HepG2 (cell line): Measurements from ENCODE around the gene MARS2. TPM values are rescaled to one million over a fixed set of nuclear protein-coding genes. Genes with fewer than 3 reads are reported as not detected.

Experiments
- ATAC-seq: fragments of 200-7000 bp; cut with Tn5 transposase; 3 replicates; pipeline ENCODE4 v1.9.1; 2020; ENCODE audit warnings: mild to moderate bottlenecking, moderate library complexity
- BruUV-seq: library from RNA; stranded (reverse); fragments of 400-500 nt; replicated peaks from 2 replicates; lab custom pipeline; 2021; lab: Mats Ljungman, UMichigan
- CTCF ChIA-PET: fragments of 300-600 bp; formaldehyde crosslinking; extraction: SDS; loops from one replicate; lab custom pipeline; 2021; ENCODE audit warnings: low total read pairs, inconsistent platforms, low intra/inter-chr PET ratio; lab: Yijun Ruan, JAX
- POLR2A ChIA-PET: fragments of 350-600 bp; sonication (Branson Sonifier 250); formaldehyde crosslinking; loops from one replicate; lab custom pipeline; 2020; ENCODE audit warnings: antibody characterized with exemption, inconsistent platforms; lab: Yijun Ruan, JAX
- DNase-seq: peaks from one replicate; pipeline ENCODE4 v3.0.0-alpha.2; 2015; ENCODE audit warnings: low spot score
- FAIRE-seq: peaks from 3 replicates; lab custom pipeline; 2011; peaks lifted over from hg19 to GRCh38; lab: Jason Lieb, UNC
- H2AFZ ChIP-seq: one replicate; pipeline ENCODE4 v1.6.1; 2011; ENCODE audit warnings: low read length, inconsistent platforms
- H3K27ac ChIP-seq: fragments of 300-600 bp; 3 replicates; pipeline ENCODE4 v1.8.0; 2011; ENCODE audit warnings: mixed run types, mild to moderate bottlenecking, mixed read lengths, low read length, inconsistent platforms; ENCODE audit not compliant: insufficient read depth; ENCODE audit errors: extremely low read length
- H3K27me3 ChIP-seq, 2 experiments: fragments of 200-600 bp in 1 of 2; 2 replicates in 1 of 2; 3 replicates in 1 of 2; pipeline versions ENCODE4 v1.6.0 to v1.8.0; 2011; ENCODE audit warnings: low read length in 2 of 2, mild to moderate bottlenecking in 2 of 2, moderate library complexity in 2 of 2, inconsistent platforms in 1 of 2; ENCODE audit not compliant: insufficient read depth in 2 of 2, control insufficient read depth in 1 of 2
- H3K36me3 ChIP-seq, 2 experiments: fragments of 200-600 bp in 1 of 2; replicated peaks in 1 of 2; 2 replicates in 1 of 2; 3 replicates in 1 of 2; pipeline versions ENCODE4 v1.5.1 to v1.8.0; 2011; ENCODE audit warnings: low read length in 2 of 2, inconsistent platforms in 1 of 2; ENCODE audit not compliant: insufficient read depth in 2 of 2, control insufficient read depth in 1 of 2
- H3K4me1 ChIP-seq: 2 replicates; pipeline ENCODE4 v1.5.1; 2012; ENCODE audit warnings: low read length, inconsistent platforms; ENCODE audit not compliant: insufficient read depth
- H3K4me2 ChIP-seq: 2 replicates; pipeline ENCODE4 v1.6.0; 2011; ENCODE audit warnings: low read depth, low read length, inconsistent platforms
- H3K4me3 ChIP-seq, 3 experiments: fragments of 200-600 bp in 1 of 3; sonication (generic), shearing (Covaris generic) in 1 of 3; replicated peaks in 1 of 3; 2 replicates each; pipeline ENCODE4 v1.5.1; 2011 to 2016; ENCODE audit warnings: low read length in 3 of 3, inconsistent platforms in 2 of 3, low read depth in 2 of 3, mild to moderate bottlenecking in 2 of 3, control low read depth in 1 of 3, mixed read lengths in 1 of 3; ENCODE audit not compliant: insufficient read depth in 1 of 3
- H3K79me2 ChIP-seq: one replicate; pipeline ENCODE4 v1.6.1; 2011; ENCODE audit warnings: low read length, inconsistent platforms; ENCODE audit not compliant: insufficient read depth
- H3K9ac ChIP-seq: 2 replicates; pipeline ENCODE4 v1.6.0; 2011; ENCODE audit warnings: mild to moderate bottlenecking, low read depth, low read length, inconsistent platforms; ENCODE audit not compliant: insufficient read depth
- H3K9me3 ChIP-seq: 2 replicates; pipeline ENCODE4 v1.5.1; 2012; ENCODE audit warnings: mild to moderate bottlenecking, low read length
- H4K20me1 ChIP-seq: 2 replicates; pipeline ENCODE4 v1.6.0; 2011; ENCODE audit warnings: inconsistent platforms, mild to moderate bottlenecking, low read length, moderate library complexity; ENCODE audit not compliant: insufficient read depth
- ATF7 ChIP-seq, 2 experiments: fragments of 450-650 bp in 1 of 2; sonication (generic) in 1 of 2; formaldehyde crosslinking in 1 of 2; IDR thresholded peaks; 2 replicates each; pipeline versions ENCODE4 v1.4.0 to v1.6.1; 2016 to 2020; ENCODE audit warnings: antibody characterized with exemption in 1 of 2, mild to moderate bottlenecking in 1 of 2, missing genetic modification reagents in 1 of 2
- CEBPZ ChIP-seq: IDR thresholded peaks from 2 replicates; pipeline ENCODE4 v1.6.1; 2012; ENCODE audit warnings: low read length, improper control_type of control experiment
- CREB1 ChIP-seq, 2 experiments: fragments of 450-650 bp in 1 of 2; IDR thresholded peaks; 2 replicates each; pipeline ENCODE4 v1.6.1; 2016 to 2017; ENCODE audit warnings: control low read depth in 1 of 2, mild to moderate bottlenecking in 1 of 2, missing compliant biosample characterization in 1 of 2, missing genetic modification characterization in 1 of 2
- KDM5B ChIP-seq: sonication (generic); formaldehyde crosslinking; IDR thresholded peaks from 2 replicates; pipeline ENCODE4 v1.4.0; 2020; ENCODE audit warnings: missing genetic modification reagents, mild to moderate bottlenecking, borderline replicate concordance
- ONECUT2 ChIP-seq: sonication (generic); formaldehyde crosslinking; IDR thresholded peaks from 2 replicates; pipeline ENCODE4 v1.4.0; 2020; ENCODE audit warnings: missing genetic modification reagents
- REL ChIP-seq: sonication (generic); formaldehyde crosslinking; conservative IDR thresholded peaks from 2 replicates; pipeline ENCODE4 v1.8.0; 2022; ENCODE audit warnings: mild to moderate bottlenecking, missing genetic modification reagents, moderate library complexity
- ZNF264 ChIP-seq: sonication (generic); formaldehyde crosslinking; IDR thresholded peaks from 2 replicates; pipeline ENCODE4 v1.4.0; 2020; ENCODE audit warnings: missing genetic modification reagents
- ZNF629 ChIP-seq: sonication (generic); formaldehyde crosslinking; conservative IDR thresholded peaks from 2 replicates; pipeline ENCODE4 v1.5.0; 2020; ENCODE audit warnings: missing genetic modification reagents
- WGBS: methylation state at CpG from one replicate; pipeline ENCODE4 v1.1.6; 2017; ENCODE audit warnings: low lambda C conversion rate; 5-methylcytosine and 5-hydroxymethylcytosine counted together
- in situ Hi-C: cut with HindIII; loops from 2 replicates; pipeline ENCODE4 v1.10.0; 2017; ENCODE audit warnings: low pct_unique_long_range_greater_than_20kb; ENCODE audit not compliant: extremely low pct_ligation_motif_present
- intact Hi-C: fragments of 100-400 bp; cut with micrococcal nuclease; formaldehyde crosslinking; loops from one replicate; pipeline ENCODE4 v1.10.0; 2022; ENCODE audit not compliant: unreplicated experiment
- polyA plus RNA-seq, 8 experiments: library from polyadenylated mRNA; depleted of rRNA in 3 of 8; stranded (reverse) in 7 of 8; unstranded in 1 of 8; fragments of >200 nt; fragmentation: Illumina TruSeq in 4 of 8; extraction: Trizol in 4 of 8; gene quantifications; 2 replicates each; pipeline versions ENCODE4 v1.2.1 to v1.2.3, GENCODE V29; 2011 to 2016; ENCODE audit warnings: low read depth in 4 of 8, missing spikeins in 1 of 8, mixed read lengths in 1 of 8; ENCODE audit not compliant: insufficient read depth in 1 of 8
- total RNA-seq, 5 experiments: library from RNA; depleted of rRNA; stranded (reverse); fragments of >200 nt; fragmentation: Illumina TruSeq; extraction: Trizol; gene quantifications; 2 replicates each; pipeline ENCODE4 v1.2.3, GENCODE V29; 2016; ENCODE audit warnings: low read depth in 1 of 5

MARS2 gene
- total and polyA plus RNA-seq, 2 of the 13 experiments (the other 11 are each of a cell fraction or from before 2014, with no cell fraction given) = 6.9 to 16.2 TPM

- Histone ChIP-seq H3K4me3 (no peak overlapping the region), H3K36me3 (no peaks in the 10 kb centered on the region), H2AFZ (no peak overlapping the region), H3K27ac (no peak overlapping the region), H3K4me1 (peaks cover 24% of the 10 kb centered on the region), H3K27me3 (no peaks in the 10 kb centered on the region), H3K4me2 (no peak overlapping the region), H3K9ac (no peak overlapping the region), H3K79me2 (no peaks in the 10 kb centered on the region), H3K9me3 (peaks cover 5% of the 10 kb centered on the region; the same call in 1 of the 2 replicates), H4K20me1 (no peaks in the 10 kb centered on the region)
- intact Hi-C loops (no loop called here), in situ Hi-C loops (no loop called here)
- ChIA-PET CTCF (no interaction called here), POLR2A (no interaction called here)
- TF ChIP-seq ZNF264 (no peak), ONECUT2 (CRISPR knock-in tag) (no peak), REL (no peak), CEBPZ (no peak)
- no TSS peak for BruUV-seq
- no peak for ATAC-seq
- no peak for DNase-seq
- no peak for FAIRE-seq
These were observed 36.1 kb upstream of the MARS2 start for GRCh38 chr2:197669077-197669476.

GRCh38 chr2:197672371-197672893 is 32.7 kb upstream of the MARS2 start:
- intact Hi-C loops (no loop called here), in situ Hi-C loops (no loop called here)
- Histone ChIP-seq H3K36me3 (no peaks in the 10 kb centered on the region), H3K27ac (no peak overlapping the region), H2AFZ (no peak overlapping the region), H4K20me1 (no peaks in the 10 kb centered on the region), H3K79me2 (no peaks in the 10 kb centered on the region), H3K4me1 (peaks cover 31% of the 10 kb centered on the region), H3K4me3 (no peak overlapping the region), H3K9ac (no peak overlapping the region), H3K9me3 (no peaks in the 10 kb centered on the region), H3K4me2 (no peak overlapping the region), H3K27me3 (peaks cover 0 to 3% of the 10 kb centered on the region in 2 experiments; a peak in 1 of 5 replicates)
- ChIA-PET POLR2A (no interaction called here), CTCF (no interaction called here)
- no TSS peak for BruUV-seq
- ATAC-seq = no peak
- TF ChIP-seq ZNF629 (CRISPR knock-in tag) (peak; percentile 75), KDM5B (no peak), CREB1 (IDR thresholded peaks at IDR 0.05) (peak; percentile 94), CREB1 (CRISPR knock-in tag; IDR thresholded peaks at IDR 0.05) (no peak), ATF7 (IDR thresholded peaks at IDR 0.05) (peak; percentile 27; the same call in 1 of the 2 replicates), ATF7 (CRISPR knock-in tag; IDR thresholded peaks at IDR 0.05) (no peak)
- FAIRE-seq = no peak
- DNase-seq = no peak
- 0% methylated on average over 1 of the region's 1 CpG for WGBS
